Kidney tubule cell (primary cell): Measurements from ENCODE around the gene ZSCAN1.
A peak's percentile ranks its signal among the peaks of the same experiment; 100 is the strongest.

ENCODE experiments used
- DNase-seq: peaks from one replicate; pipeline ENCODE4 v3.0.0-alpha.2; 2018; ENCODE audit warnings: low spot score

Gene ZSCAN1

GRCh38 chr19:58084596-58085347 lies 50.9 kb downstream of the ZSCAN1 start:
- no peak for DNase-seq

- DNase-seq = no peak
Measured at GRCh38 chr19:58085348-58085875, 51.6 kb downstream of the ZSCAN1 start.

- DNase-seq = no peak
Measured at GRCh38 chr19:58086825-58087710, 53.2 kb downstream of the ZSCAN1 start.

GRCh38 chr19:58088521-58089052 lies 54.8 kb downstream of the ZSCAN1 start:
- DNase-seq = no peak

GRCh38 chr19:58089846-58090245 lies 56.0 kb downstream of the ZSCAN1 start:
- no peak for DNase-seq

- DNase-seq = no peak
Measured at GRCh38 chr19:58091251-58091995, 57.6 kb downstream of the ZSCAN1 start.

GRCh38 chr19:58093071-58093470 lies 59.2 kb downstream of the ZSCAN1 start:
- DNase-seq = no peak

- no peak for DNase-seq
Measured at GRCh38 chr19:58095328-58095727, 61.5 kb downstream of the ZSCAN1 start.

- no peak for DNase-seq
Measured at GRCh38 chr19:58096884-58097283, 63.1 kb downstream of the ZSCAN1 start.

GRCh38 chr19:58097349-58097748 lies 63.5 kb downstream of the ZSCAN1 start:
- DNase-seq = no peak

GRCh38 chr19:58097781-58098681 lies 64.2 kb downstream of the ZSCAN1 start, which contains the start of gene ZSCAN18:
Gene ZSCAN18 (minus strand): TSS chr19:58098231. CDS start chr19:58090267, 7,964 bp downstream.
- peak; percentile 97 for DNase-seq

- DNase-seq = no peak
Measured at GRCh38 chr19:58098682-58098998, 64.8 kb downstream of the ZSCAN1 start.
